ENCODE data around the gene SYTL5. TPM values are rescaled to one million over a fixed set of nuclear protein-coding genes. Genes with fewer than 3 reads are reported as not detected.

Gene SYTL5
- total and polyA plus RNA-seq, 2 experiments from 2014 or later = 0.23 to 0.35 TPM

DNA sequence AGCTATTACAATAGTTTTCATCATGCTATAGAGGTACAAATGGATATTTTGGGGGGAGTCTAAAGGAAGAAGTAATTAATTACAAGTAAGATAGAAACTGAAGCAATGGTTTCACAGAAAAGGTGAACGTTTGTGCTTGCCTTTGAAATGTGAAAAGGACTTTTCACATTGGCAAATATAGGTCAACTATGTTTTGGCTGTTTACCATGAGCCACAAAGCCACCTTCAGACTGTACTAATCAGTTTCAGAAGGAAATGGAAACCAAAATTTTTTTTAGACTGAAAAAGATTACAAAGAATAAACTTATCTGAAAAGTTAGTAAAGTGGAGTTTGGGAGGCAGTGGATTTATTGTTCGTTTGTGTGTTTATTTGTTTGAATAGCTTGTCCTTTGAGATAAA is 32.1 kb downstream of the SYTL5 start:
- Mint-ChIP-seq H3K27ac (no peak overlapping the region), H3K36me3 (ENCODE audit: low read depth) (no peaks in the 10 kb centered on the region), H3K4me3 (no peak overlapping the region), H3K27me3 (ENCODE audit: insufficient read depth, low read depth, poor library complexity) (peaks cover 1% of the 10 kb centered on the region), H3K4me1 (peaks cover under 1% of the 10 kb centered on the region; the same call in 2 of the 3 replicates), H3K9me3 (no peaks in the 10 kb centered on the region; the same call in 2 of the 3 replicates)
- Histone ChIP-seq H3K9me2 (ENCODE audit: insufficient read depth) (no peaks in the 10 kb centered on the region), H3K4me3 (no peak overlapping the region), H4K20me1 (replicated peaks; ENCODE audit: insufficient read depth) (no peaks in the 10 kb centered on the region), H3K36me3 (ENCODE audit: insufficient read depth) (no peaks in the 10 kb centered on the region), H3K4me2 (no peak overlapping the region), H3F3A (replicated peaks; ENCODE audit: low read depth) (no peaks in the 10 kb centered on the region), H3K79me2 (replicated peaks; ENCODE audit: insufficient read depth) (no peaks in the 10 kb centered on the region), H3K27ac (ENCODE audit: low read depth) (no peak overlapping the region), H2AFZ (no peak overlapping the region), H3K27me3 (ENCODE audit: insufficient read depth) (no peaks in the 10 kb centered on the region), H3K4me1 (ENCODE audit: insufficient read depth) (0 out of 2 replicates have a peak, but pooled peaks cover under 1% of the 10 kb centered on the region)
- ATAC-seq (no peak), DNase-seq (ENCODE audit: low spot score) (no peak)
- TF ChIP-seq ZNF114 (CRISPR knock-in tag; IDR thresholded peaks at IDR 0.05) (no peak), CREB1 (CRISPR knock-in tag; IDR thresholded peaks at IDR 0.05; ENCODE audit: low read depth) (no peak), ZNF331 (CRISPR knock-in tag; IDR thresholded peaks at IDR 0.05; ENCODE audit: low read depth) (no peak), NANOG (IDR thresholded peaks at IDR 0.05; ENCODE audit: borderline replicate concordance) (no peak), EZH2 (IDR thresholded peaks at IDR 0.05; ENCODE audit: low read depth, unreplicated experiment) (no peak), POLR2AphosphoS5 (IDR thresholded peaks at IDR 0.05; ENCODE audit: low read depth) (no peak), EZH2phosphoT487 (IDR thresholded peaks at IDR 0.05; ENCODE audit: unreplicated experiment) (no peak), STAT1 (IDR thresholded peaks at IDR 0.05; ENCODE audit: unreplicated experiment) (no peak)
- TF ChIP-seq, protein P1, sequence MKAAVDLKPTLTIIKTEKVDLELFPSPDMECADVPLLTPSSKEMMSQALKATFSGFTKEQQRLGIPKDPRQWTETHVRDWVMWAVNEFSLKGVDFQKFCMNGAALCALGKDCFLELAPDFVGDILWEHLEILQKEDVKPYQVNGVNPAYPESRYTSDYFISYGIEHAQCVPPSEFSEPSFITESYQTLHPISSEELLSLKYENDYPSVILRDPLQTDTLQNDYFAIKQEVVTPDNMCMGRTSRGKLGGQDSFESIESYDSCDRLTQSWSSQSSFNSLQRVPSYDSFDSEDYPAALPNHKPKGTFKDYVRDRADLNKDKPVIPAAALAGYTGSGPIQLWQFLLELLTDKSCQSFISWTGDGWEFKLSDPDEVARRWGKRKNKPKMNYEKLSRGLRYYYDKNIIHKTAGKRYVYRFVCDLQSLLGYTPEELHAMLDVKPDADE (IDR thresholded peaks at IDR 0.05) = no peak
- TF ChIP-seq, protein P2, sequence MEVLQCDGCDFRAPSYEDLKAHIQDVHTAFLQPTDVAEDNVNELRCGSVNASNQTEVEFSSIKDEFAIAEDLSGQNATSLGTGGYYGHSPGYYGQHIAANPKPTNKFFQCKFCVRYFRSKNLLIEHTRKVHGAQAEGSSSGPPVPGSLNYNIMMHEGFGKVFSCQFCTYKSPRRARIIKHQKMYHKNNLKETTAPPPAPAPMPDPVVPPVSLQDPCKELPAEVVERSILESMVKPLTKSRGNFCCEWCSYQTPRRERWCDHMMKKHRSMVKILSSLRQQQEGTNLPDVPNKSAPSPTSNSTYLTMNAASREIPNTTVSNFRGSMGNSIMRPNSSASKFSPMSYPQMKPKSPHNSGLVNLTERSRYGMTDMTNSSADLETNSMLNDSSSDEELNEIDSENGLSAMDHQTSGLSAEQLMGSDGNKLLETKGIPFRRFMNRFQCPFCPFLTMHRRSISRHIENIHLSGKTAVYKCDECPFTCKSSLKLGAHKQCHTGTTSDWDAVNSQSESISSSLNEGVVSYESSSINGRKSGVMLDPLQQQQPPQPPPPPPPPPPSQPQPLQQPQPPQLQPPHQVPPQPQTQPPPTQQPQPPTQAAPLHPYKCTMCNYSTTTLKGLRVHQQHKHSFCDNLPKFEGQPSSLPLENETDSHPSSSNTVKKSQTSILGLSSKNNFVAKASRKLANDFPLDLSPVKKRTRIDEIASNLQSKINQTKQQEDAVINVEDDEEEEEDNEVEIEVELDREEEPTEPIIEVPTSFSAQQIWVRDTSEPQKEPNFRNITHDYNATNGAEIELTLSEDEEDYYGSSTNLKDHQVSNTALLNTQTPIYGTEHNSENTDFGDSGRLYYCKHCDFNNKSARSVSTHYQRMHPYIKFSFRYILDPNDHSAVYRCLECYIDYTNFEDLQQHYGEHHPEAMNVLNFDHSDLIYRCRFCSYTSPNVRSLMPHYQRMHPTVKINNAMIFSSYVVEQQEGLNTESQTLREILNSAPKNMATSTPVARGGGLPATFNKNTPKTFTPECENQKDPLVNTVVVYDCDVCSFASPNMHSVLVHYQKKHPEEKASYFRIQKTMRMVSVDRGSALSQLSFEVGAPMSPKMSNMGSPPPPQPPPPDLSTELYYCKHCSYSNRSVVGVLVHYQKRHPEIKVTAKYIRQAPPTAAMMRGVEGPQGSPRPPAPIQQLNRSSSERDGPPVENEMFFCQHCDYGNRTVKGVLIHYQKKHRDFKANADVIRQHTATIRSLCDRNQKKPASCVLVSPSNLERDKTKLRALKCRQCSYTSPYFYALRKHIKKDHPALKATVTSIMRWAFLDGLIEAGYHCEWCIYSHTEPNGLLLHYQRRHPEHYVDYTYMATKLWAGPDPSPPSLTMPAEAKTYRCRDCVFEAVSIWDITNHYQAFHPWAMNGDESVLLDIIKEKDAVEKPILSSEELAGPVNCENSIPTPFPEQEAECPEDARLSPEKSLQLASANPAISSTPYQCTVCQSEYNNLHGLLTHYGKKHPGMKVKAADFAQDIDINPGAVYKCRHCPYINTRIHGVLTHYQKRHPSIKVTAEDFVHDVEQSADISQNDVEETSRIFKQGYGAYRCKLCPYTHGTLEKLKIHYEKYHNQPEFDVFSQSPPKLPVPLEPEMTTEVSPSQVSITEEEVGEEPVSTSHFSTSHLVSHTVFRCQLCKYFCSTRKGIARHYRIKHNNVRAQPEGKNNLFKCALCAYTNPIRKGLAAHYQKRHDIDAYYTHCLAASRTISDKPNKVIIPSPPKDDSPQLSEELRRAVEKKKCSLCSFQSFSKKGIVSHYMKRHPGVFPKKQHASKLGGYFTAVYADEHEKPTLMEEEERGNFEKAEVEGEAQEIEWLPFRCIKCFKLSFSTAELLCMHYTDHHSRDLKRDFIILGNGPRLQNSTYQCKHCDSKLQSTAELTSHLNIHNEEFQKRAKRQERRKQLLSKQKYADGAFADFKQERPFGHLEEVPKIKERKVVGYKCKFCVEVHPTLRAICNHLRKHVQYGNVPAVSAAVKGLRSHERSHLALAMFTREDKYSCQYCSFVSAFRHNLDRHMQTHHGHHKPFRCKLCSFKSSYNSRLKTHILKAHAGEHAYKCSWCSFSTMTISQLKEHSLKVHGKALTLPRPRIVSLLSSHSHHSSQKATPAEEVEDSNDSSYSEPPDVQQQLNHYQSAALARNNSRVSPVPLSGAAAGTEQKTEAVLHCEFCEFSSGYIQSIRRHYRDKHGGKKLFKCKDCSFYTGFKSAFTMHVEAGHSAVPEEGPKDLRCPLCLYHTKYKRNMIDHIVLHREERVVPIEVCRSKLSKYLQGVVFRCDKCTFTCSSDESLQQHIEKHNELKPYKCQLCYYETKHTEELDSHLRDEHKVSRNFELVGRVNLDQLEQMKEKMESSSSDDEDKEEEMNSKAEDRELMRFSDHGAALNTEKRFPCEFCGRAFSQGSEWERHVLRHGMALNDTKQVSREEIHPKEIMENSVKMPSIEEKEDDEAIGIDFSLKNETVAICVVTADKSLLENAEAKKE (CRISPR knock-in tag; IDR thresholded peaks at IDR 0.05) = no peak

All from GM23338 (cell line).